Ovary (tissue), 9 donors: Measurements from ENCODE around the gene FOXL2. TPM values are rescaled to one million over a fixed set of nuclear protein-coding genes. Genes with fewer than 3 reads are reported as not detected.

Source experiments
- DNase-seq, 5 donors: peaks; one replicate each; pipeline ENCODE4 v3.0.0-alpha.2; 2019 to 2020
- H3K27ac ChIP-seq, 2 donors: fragments of 200-600 bp; one replicate each; pipeline versions ENCODE4 v1.5.1 to v1.8.0; 2019 to 2022
- H3K27me3 ChIP-seq: fragments of 200-600 bp; one replicate; pipeline ENCODE4 v1.8.0; 2022
- H3K36me3 ChIP-seq: fragments of 200-600 bp; sonication (generic); one replicate; pipeline ENCODE4 v1.5.1; 2019
- H3K4me1 ChIP-seq: one replicate; pipeline ENCODE4 v1.8.1; 2013; ENCODE audit warnings: mild to moderate bottlenecking, moderate library complexity; ENCODE audit not compliant: insufficient read depth
- H3K4me3 ChIP-seq: fragments of 200-600 bp; sonication (generic); one replicate; pipeline ENCODE4 v1.5.1; 2017
- H3K9me3 ChIP-seq, 2 donors: fragments of 200-600 bp in 1 of 2; sonication (generic) in 1 of 2; one replicate each; pipeline versions ENCODE4 v1.5.1 to v1.8.1; 2013 to 2019; ENCODE audit warnings: mild to moderate bottlenecking in 1 of 2, moderate library complexity in 1 of 2
- CTCF ChIP-seq, 3 donors: fragments of 450-650 bp in 2 of 3; fragments of 200-600 bp in 1 of 3; IDR thresholded peaks; one replicate each; pipeline versions ENCODE4 v1.5.1 to v1.8.0; 2016 to 2022; ENCODE audit warnings: antibody characterized with exemption in 3 of 3, mild to moderate bottlenecking in 1 of 3
- EP300 ChIP-seq: sonication (generic); formaldehyde crosslinking; IDR thresholded peaks from one replicate; pipeline ENCODE4 v1.6.1; 2017; ENCODE audit warnings: antibody characterized with exemption
- POLR2A ChIP-seq: fragments of 450-650 bp; IDR thresholded peaks from one replicate; pipeline ENCODE4 v1.6.1; 2017; ENCODE audit warnings: antibody characterized with exemption, mild to moderate bottlenecking, moderate library complexity
- WGBS, 3 donors: extraction: QIAGEN DNeasy Blood & Tissue Kit in 1 of 3; methylation state at CpG; one replicate each; pipeline versions ENCODE4 v1.1.5 to v1.1.7; 2013 to 2017; 5-methylcytosine and 5-hydroxymethylcytosine counted together
- intact Hi-C, 4 donors: fragments of 100-400 bp; cut with DNase I; formaldehyde crosslinking; loops; one replicate each; pipeline versions ENCODE4 v1.11.0 to v1.15.1; 2022 to 2023
- polyA plus RNA-seq, 2 donors: library from polyadenylated mRNA; stranded (reverse); fragments of 200-250 nt in 1 of 2; fragments of 350-450 nt in 1 of 2; fragmentation: Illumina TruSeq in 1 of 2; extraction: RNeasy Lipid Tissue Mini Kit (QIAGEN cat#74804) in 1 of 2; gene quantifications; one replicate each; pipeline ENCODE4 v1.2.3, GENCODE V29; 2013 to 2014
- total RNA-seq, 7 donors: library from RNA; depleted of rRNA in 2 of 7; stranded (reverse); fragments of >200 nt in 2 of 7; fragmentation: NEBNext Ultra II Directional in 3 of 7; extraction: Animal tissue kit (Norgen Biotek cat#: 25700) in 3 of 7; gene quantifications; one replicate each; pipeline versions ENCODE4 v1.1.0 to v1.2.4, GENCODE V29; 2016 to 2023
- donor health status: DM: no; HTN: no; CAD: no; lungs with moderate emphysema.
- donor health status: DM: no; HTN: no; CAD: no.
- donor health status: Bipolar disorder and iron deficiency.
- donor health status: DM: yes; HTN: yes; CAD: no.
- donor health status: DM: no; HTN: no; CAD: no.
- donor health status: DM: yes; HTN: yes; CAD: no.

The FOXL2 gene
- total and polyA plus RNA-seq, 9 donors, result 22.7 to 184 (median 88.8) TPM

GRCh38 chr3:138937690-138938055 is 9.3 kb downstream of the FOXL2 start:
- TF ChIP-seq EP300 (no peak), CTCF (IDR thresholded peaks at IDR 0.05) (no peak), POLR2A (no peak)

GRCh38 chr3:138936741-138937689 is 9.9 kb downstream of the FOXL2 start:
- no peaks in the 10 kb centered on the region for H3K36me3 ChIP-seq
- H3K27ac ChIP-seq, result peak overlapping the region; percentile 17 to 100
- H3K4me3 ChIP-seq, result no peak overlapping the region
- intact Hi-C loops, result loop anchor here in 2 of 4 donors (5.0 kb wide), 2 partner anchors 45 to 390 kb away; no protein-coding TSS in a partner anchor
- H3K27me3 ChIP-seq, result no peaks in the 10 kb centered on the region
- 5 to 13% (median 12%) methylated on average over 41 to 45 of the region's 45 CpGs for WGBS, 3 donors
- H3K9me3 ChIP-seq, result no peaks in the 10 kb centered on the region
- peak; percentile 63 to 85 (median 79) for DNase-seq
- TF ChIP-seq POLR2A, result no peak
- TF ChIP-seq CTCF (IDR thresholded peaks at IDR 0.05), result no peak
- TF ChIP-seq EP300, result no peak
- H3K4me1 ChIP-seq, result peaks cover 21% of the 10 kb centered on the region

More at GRCh38 chr3:138937690-138938055, 9.3 kb downstream of the FOXL2 start:
- H3K27me3 ChIP-seq, result no peaks in the 10 kb centered on the region
- peak in 3 of 5 donors; percentile 48 to 65 (median 60) for DNase-seq
- H3K4me3 ChIP-seq, result no peak overlapping the region
- 13 to 28% (median 21%) methylated on average over 26 to 29 of the region's 29 CpGs for WGBS, 3 donors
- H3K27ac ChIP-seq, result peak overlapping the region in 1 of 2 donors; percentile 100
- intact Hi-C loops, result loop anchor here in 3 of 4 donors (2.0 to 5.0 kb wide), 3 partner anchors 45 to 390 kb away; no protein-coding TSS in a partner anchor
- H3K9me3 ChIP-seq, result no peaks in the 10 kb centered on the region
- H3K36me3 ChIP-seq, result no peaks in the 10 kb centered on the region
- peaks cover 21% of the 10 kb centered on the region for H3K4me1 ChIP-seq

- H3K27me3 ChIP-seq, result no peaks in the 10 kb centered on the region
- 13 to 18% (median 18%) methylated on average over 44 to 58 of the region's 58 CpGs for WGBS, 3 donors
- intact Hi-C loops, result loop anchor here in 2 of 4 donors (5.0 kb wide), 2 partner anchors 46 to 391 kb away; no protein-coding TSS in a partner anchor
- H3K27ac ChIP-seq, result peak overlapping the region; percentile 17 to 100
- peak; percentile 91 to 96 (median 95) for DNase-seq
- H3K4me1 ChIP-seq, result peaks cover 15% of the 10 kb centered on the region
- no peaks in the 10 kb centered on the region for H3K36me3 ChIP-seq
- no peaks in the 10 kb centered on the region for H3K9me3 ChIP-seq
- H3K4me3 ChIP-seq, result peak overlapping the region; percentile 32
- peak; percentile 91 to 94 (median 94) for TF ChIP-seq CTCF (IDR thresholded peaks at IDR 0.05)
- no peak for TF ChIP-seq EP300
Measured at GRCh38 chr3:138935863-138936740, 10.8 kb downstream of the FOXL2 start.

GRCh38 chr3:138935505-138935862 is 11.5 kb downstream of the FOXL2 start:
- Histone ChIP-seq H3K4me3 (no peak overlapping the region), H3K27ac (peak overlapping the region in 1 of 2 donors; percentile 100), H3K4me1 (peaks cover 10% of the 10 kb centered on the region), H3K9me3 (no peaks in the 10 kb centered on the region), H3K27me3 (no peaks in the 10 kb centered on the region), H3K36me3 (no peaks in the 10 kb centered on the region)
- intact Hi-C loops, result loop anchor here in 2 of 4 donors (5.0 kb wide), 2 partner anchors 47 to 392 kb away; no protein-coding TSS in a partner anchor
- TF ChIP-seq EP300 (no peak), CTCF (IDR thresholded peaks at IDR 0.05) (no peak), POLR2A (no peak)
- no peak for DNase-seq
- WGBS, 3 donors, result 68 to 79% (median 77%) methylated on average over 7 of the region's 7 CpGs
